Transverse colon (tissue), 4 donors: ENCODE results near the gene TNFSF13. TPM values are rescaled to one million over a fixed set of nuclear protein-coding genes. Genes with fewer than 3 reads are reported as not detected.

ENCODE experiments used
- DNase-seq: peaks from one replicate; pipeline ENCODE4 v3.0.0-alpha.2; 2019
- H3K27ac ChIP-seq, 4 donors: fragments of 200-600 bp; sonication (generic); 2 replicates each; pipeline ENCODE4 v1.5.1; 2016 to 2018; ENCODE audit warnings: inconsistent platforms in 4 of 4
- H3K27me3 ChIP-seq: fragments of 200-600 bp; sonication (generic); 2 replicates; pipeline ENCODE4 v1.5.1; 2017; ENCODE audit warnings: inconsistent platforms
- H3K36me3 ChIP-seq, 4 donors: fragments of 200-600 bp; sonication (generic); 2 replicates each; pipeline ENCODE4 v1.5.1; 2017 to 2019; ENCODE audit warnings: inconsistent platforms in 4 of 4
- H3K4me1 ChIP-seq, 4 donors: fragments of 200-600 bp; sonication (generic); 2 replicates each; pipeline ENCODE4 v1.5.1; 2017 to 2020; ENCODE audit warnings: inconsistent platforms in 4 of 4
- H3K4me3 ChIP-seq, 4 donors: fragments of 200-600 bp; sonication (generic); 1 replicate in 1 of 4; 2 replicates in 3 of 4; pipeline versions ENCODE4 v1.5.1 to v1.6.1; 2017 to 2019; ENCODE audit warnings: inconsistent platforms in 4 of 4
- H3K9me3 ChIP-seq, 2 donors: fragments of 200-600 bp; sonication (generic); 2 replicates each; pipeline ENCODE4 v1.5.1; 2017 to 2019; ENCODE audit warnings: inconsistent platforms in 2 of 2
- CTCF ChIP-seq, 5 experiments: fragments of 200-600 bp in 3 of 5; fragments of 450-650 bp in 2 of 5; sonication (generic) in 3 of 5; IDR thresholded peaks; 1 replicate in 2 of 5; 2 replicates in 3 of 5; pipeline ENCODE4 v1.5.1; 2016 to 2017; ENCODE audit warnings: antibody characterized with exemption in 5 of 5, inconsistent platforms in 3 of 5, mild to moderate bottlenecking in 2 of 5, moderate library complexity in 1 of 5
- EP300 ChIP-seq: sonication (generic); formaldehyde crosslinking; IDR thresholded peaks from one replicate; pipeline ENCODE4 v1.6.1; 2017; ENCODE audit warnings: antibody characterized with exemption, low read depth
- POLR2A ChIP-seq: fragments of 450-650 bp; IDR thresholded peaks from one replicate; pipeline ENCODE4 v1.6.1; 2016; ENCODE audit warnings: antibody characterized with exemption, mild to moderate bottlenecking, moderate library complexity
- POLR2AphosphoS5 ChIP-seq, 3 donors: sonication (generic); formaldehyde crosslinking; IDR thresholded peaks; one replicate each; pipeline ENCODE4 v1.6.1; 2016; ENCODE audit warnings: antibody characterized with exemption in 3 of 3
- WGBS, 2 donors: methylation state at CpG; one replicate each; pipeline ENCODE4 v1.1.5; 2018; ENCODE audit warnings: low coverage in 1 of 2; 5-methylcytosine and 5-hydroxymethylcytosine counted together
- in situ Hi-C, 4 donors: fragments of 200-750 bp; cut with MboI; loops; one replicate each; pipeline versions ENCODE4 v1.15.0 to v1.15.1; 2017; ENCODE audit warnings: low sequenced_read_pairs in 3 of 4, low pct_ligation_motif_present in 1 of 4, low pct_unique_long_range_greater_than_20kb in 1 of 4
- intact Hi-C: fragments of 100-400 bp; cut with DNase I; formaldehyde crosslinking; loops from one replicate; pipeline ENCODE4 v1.15.1; 2023; ENCODE audit warnings: low total_unique reads
- total RNA-seq, 4 donors: library from RNA; depleted of rRNA; stranded (reverse); fragments of >200 nt; gene quantifications; one replicate each; pipeline ENCODE4 v1.1.0, GENCODE V29; 2016

The TNFSF13 gene
- total RNA-seq, 4 donors from 2014 or later, result 19.7 to 94.3 (median 59.8) TPM

DNA sequence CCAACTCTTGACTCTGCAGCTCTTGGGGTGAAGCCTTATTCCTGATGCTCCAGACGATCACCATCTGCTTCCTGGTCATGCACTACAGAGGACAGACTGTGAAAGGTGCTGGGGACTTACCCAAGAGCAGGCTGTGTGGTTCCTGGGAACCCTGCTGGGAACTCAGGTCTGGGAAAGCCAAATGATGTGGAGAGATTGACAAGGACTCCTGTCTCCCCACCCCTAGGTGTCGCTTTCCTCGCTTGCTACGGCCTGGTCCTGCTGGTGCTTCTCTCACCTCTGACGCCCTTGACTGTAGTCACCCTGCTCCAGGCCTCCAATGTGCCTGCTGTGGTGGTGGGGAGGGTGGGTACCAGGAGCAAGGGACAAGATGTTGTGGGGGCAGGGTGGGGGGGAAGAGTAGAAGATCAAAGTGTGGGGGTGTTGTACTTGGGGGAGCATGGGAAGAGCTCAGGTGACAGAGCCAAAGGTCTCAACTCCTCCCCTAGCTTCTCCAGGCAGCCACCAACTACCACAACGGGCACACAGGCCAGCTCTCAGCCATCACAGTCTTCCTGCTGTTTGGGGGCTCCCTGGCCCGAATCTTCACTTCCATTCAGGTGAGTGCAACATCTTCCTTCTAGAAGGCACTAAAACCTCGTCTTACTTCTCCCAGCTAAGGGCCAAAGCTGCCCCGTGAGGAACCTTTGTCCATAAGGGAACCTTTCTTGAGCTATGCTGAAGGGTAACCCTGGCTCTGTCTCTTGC, 28.3 kb downstream of the TNFSF13 start:
- TF ChIP-seq EP300, result no peak
- no peak for TF ChIP-seq POLR2AphosphoS5 (IDR thresholded peaks at IDR 0.05)
- peak in 4 of 5 experiments; percentile 19 to 34 (median 34) for TF ChIP-seq CTCF (IDR thresholded peaks at IDR 0.05)
- Histone ChIP-seq H3K36me3 (peaks cover 0 to 9% (median 2%) of the 10 kb centered on the region in 4 donors), H3K9me3 (no peaks in the 10 kb centered on the region), H3K27me3 (no peaks in the 10 kb centered on the region), H3K4me3 (no peak overlapping the region), H3K4me1 (peaks cover 21 to 56% (median 41%) of the 10 kb centered on the region in 4 donors), H3K27ac (peak overlapping the region; percentile 29 to 46 (median 36))
- in situ Hi-C loops, result no loop called here
- intact Hi-C loops, result loop anchor here (10.0 kb wide), 1 partner anchor 542 kb away; the partner anchor contains the start of gene SLC16A11
- peak; percentile 64 for DNase-seq
- WGBS, 2 donors, result 33 to 61% methylated on average over 1 to 9 of the region's 9 CpGs

- TF ChIP-seq CTCF (IDR thresholded peaks at IDR 0.05), result no peak
- TF ChIP-seq POLR2AphosphoS5 (IDR thresholded peaks at IDR 0.05), result no peak
- TF ChIP-seq EP300, result no peak
- no peak for TF ChIP-seq POLR2A
- H3K4me1 ChIP-seq, result peaks cover 14 to 49% (median 35%) of the 10 kb centered on the region in 4 donors
- peak overlapping the region; percentile 66 to 83 (median 76) for H3K27ac ChIP-seq
- no peak overlapping the region for H3K4me3 ChIP-seq
- 67 to 88% methylated on average over 6 to 12 of the region's 12 CpGs for WGBS, 2 donors
- H3K36me3 ChIP-seq, result peaks cover 0 to 17% (median 6%) of the 10 kb centered on the region in 4 donors
- DNase-seq, result no peak
- H3K9me3 ChIP-seq, result no peaks in the 10 kb centered on the region
- intact Hi-C loops (loop anchor here (10.0 kb wide), 1 partner anchor 543 kb away; the partner anchor contains the start of gene SLC16A11), in situ Hi-C loops (no loop called here)
- no peaks in the 10 kb centered on the region for H3K27me3 ChIP-seq
Observed at GRCh38 chr17:7587420-7588151, 29.0 kb downstream of the TNFSF13 start.

- Histone ChIP-seq H3K4me1 (peaks cover 7 to 41% (median 27%) of the 10 kb centered on the region in 4 donors), H3K9me3 (no peaks in the 10 kb centered on the region), H3K36me3 (peaks cover 0 to 28% (median 11%) of the 10 kb centered on the region in 4 donors), H3K27me3 (no peaks in the 10 kb centered on the region), H3K27ac (peak overlapping the region; percentile 66 to 83 (median 76)), H3K4me3 (peak overlapping the region; percentile 31 to 45 (median 33))
- in situ Hi-C loops, result no loop called here
- intact Hi-C loops, result loop anchor here (10.0 kb wide), 1 partner anchor 544 kb away; the partner anchor contains the start of gene SLC16A11
- WGBS, 2 donors, result 40 to 81% methylated on average over 4 to 21 of the region's 30 CpGs
- TF ChIP-seq EP300 (no peak), POLR2AphosphoS5 (IDR thresholded peaks at IDR 0.05) (no peak), CTCF (IDR thresholded peaks at IDR 0.05) (no peak), POLR2A (no peak)
- DNase-seq, result no peak
Observed at GRCh38 chr17:7588553-7589203, 30.1 kb downstream of the TNFSF13 start.
